Medulla oblongata (tissue), 1 donor: ENCODE measurements around the gene DOCK1.

Experiments
- DNase-seq: peaks from one replicate; pipeline ENCODE4 v3.0.0-alpha.2; 2015; ENCODE audit errors: extremely low spot score

DOCK1 gene

DNA sequence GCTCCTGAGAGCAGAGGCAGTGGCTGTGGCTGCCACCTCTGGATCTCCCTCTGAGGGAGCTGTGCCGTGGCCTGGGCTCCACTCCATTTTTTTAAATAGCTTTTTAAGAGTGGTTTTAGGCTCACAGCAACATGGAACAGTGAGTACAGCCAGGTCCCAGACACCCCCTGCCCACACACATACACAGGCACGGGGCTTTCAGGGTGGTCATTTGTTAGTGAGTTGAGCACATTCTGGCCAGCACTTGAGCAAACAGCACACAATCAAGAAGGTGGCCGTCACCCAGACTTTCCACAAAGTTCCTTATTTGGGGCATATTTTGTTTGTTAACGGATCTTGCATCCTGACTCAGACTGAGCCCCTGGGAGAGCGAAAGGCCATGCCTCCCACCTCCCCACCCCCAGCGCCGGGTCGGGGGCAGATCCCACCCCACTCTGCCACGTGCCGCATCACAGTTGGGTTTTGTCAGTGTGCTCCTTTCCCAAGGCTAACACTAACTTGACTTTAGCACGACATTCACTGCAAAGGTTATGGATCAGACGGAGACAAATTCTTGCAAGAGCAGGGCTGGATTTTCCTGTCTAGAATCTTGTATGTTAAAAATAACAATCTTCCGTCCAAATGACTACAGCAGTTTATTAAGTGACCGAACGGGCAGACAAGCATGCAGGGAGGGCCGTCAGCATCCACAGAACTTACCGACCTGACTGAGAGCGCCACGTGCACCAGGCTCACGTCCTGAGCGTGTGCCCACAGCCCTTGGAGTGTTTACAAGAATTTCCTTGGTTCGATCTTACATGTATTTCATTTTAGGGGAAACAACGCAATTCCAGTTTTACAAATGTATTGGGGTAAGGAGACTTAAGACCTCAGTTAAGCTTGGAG, 487.4 kb downstream of the DOCK1 start:
- DNase-seq, result peak; percentile 43

DNA sequence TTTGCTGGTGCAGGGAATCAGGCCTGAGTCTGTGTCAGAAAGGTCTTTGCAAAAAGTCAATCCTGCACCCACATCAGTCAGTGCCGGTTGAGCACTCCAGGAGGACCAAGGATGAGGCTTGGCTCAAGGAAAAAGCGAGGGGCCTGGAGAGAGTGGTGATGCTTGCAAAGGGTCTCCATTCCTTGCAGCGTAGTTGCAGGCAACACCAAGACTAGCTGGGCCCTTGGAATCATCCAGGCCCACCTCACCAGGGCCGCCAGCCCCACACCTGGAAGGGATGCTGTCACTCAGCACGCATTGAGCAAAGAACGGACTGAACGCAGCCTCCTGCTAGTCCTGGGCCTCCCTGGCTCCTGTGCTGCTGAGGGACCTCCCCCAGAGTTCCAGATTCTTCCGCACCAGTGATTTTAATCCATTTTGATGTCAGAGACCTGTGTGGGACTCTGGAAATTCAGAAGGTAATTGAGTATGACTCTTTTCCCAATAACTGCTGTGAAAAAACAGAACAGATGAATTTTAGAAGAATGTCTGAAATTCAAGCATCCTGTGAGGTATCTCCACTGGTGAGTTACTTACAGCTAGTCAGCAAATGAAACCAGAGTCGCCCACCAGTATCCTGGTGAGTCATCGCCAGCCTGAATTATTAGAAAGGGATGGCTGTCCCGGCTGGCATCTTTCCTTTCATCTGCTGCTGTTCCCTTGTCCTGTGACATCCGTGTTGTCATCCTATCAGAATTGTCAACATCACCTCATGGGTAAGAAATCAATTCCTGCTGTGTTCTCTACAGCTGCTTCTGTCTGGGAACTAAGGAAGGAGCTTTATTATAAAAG, 493.1 kb downstream of the DOCK1 start:
- no peak for DNase-seq

DNA sequence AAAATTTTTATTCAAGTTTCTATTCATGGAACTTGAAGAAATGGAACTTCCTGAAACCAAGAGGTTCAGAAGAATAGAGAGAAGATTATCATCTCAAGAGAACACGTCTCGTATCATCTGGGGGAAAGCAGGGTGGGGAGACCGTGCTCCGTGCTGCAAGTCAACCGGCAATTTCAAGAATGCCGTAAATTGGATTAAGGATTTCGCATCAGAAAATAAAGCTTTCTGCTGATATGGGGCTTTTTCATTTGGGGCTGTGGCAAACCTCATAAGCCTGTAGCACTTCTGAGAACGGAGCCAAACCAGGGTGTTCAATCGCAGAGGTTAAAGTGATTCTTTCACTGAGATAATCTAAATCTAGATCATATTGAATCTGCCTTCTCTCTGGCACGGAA, 493.7 kb downstream of the DOCK1 start:
- DNase-seq, result no peak

DNA sequence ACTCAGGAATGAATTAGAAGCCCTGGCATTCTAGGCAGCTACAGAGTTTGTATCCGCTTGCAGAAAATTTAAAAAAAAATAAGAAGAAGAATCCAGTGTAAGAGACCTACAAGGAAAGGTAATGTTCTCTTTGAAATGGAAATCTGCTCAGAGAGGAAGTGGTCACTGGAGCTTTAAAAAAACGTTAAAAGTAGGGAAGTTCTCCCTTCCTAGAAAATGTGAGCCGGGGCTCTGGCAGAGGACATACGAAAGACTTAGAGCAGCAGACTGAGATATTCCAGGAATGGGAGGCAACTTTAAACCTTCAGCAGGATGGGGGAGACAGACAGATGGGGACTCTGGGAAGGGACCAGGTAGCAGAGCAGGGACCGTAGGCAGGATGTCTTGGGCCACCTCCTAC, 494.4 kb downstream of the DOCK1 start:
- no peak for DNase-seq

DNA sequence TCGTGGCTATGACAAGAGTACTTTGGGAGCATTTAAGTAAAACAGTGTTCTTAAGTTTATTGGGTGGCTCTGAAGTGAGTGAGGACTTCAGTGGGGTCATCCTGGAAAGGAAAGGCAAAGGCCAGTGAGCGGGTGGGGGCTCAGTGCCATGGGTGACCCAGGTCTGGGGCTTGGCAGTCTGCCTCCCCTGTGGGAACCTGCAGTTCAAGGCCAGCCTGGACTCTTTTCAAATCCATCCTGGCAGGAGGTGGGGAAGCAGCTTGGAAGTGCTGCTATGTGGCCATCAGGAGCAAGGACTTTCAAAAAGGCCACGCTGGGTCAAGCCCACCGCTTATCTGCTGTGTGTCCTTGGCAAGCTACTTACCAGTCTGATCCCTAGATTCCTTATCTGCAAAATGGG, 495.0 kb downstream of the DOCK1 start:
- DNase-seq, result no peak

DNA sequence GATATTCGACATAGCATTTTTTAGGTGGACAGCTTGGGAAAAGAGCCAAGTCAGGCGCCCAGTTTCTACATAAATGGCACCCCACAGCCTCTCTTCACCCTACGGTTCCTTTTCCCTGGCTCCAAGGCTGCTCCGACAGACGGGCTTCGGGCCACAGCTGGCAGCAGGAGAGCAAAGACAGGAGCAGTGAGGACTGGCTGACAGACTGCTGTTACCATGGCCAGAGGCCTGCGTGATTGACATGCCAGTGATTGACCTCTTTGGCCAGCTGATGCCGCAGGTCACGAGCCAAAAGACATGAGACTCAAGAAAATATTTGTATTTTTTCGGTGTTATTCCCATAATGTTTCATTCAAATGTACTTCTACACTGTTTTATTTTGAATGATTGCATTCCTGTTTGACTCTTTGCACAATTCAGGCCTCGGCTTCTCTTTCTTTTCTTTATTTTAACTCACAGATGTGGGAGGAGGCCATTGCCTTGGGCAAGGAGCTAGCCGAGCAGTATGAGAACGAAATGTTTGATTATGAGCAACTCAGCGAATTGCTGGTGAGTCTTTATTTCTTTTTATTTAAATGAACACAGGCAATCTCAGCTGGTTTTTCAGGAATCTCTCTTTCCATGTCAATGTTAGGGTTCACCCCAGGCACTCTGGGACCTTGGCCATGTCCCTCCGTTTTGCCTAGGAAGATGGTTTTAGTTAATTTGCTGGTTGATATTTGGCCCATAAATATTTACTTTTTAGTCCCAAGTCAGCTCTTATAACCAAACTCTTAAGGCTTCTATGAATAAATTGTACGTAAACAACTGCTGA, 497.6 kb downstream of the DOCK1 start:
- no peak for DNase-seq

DNA sequence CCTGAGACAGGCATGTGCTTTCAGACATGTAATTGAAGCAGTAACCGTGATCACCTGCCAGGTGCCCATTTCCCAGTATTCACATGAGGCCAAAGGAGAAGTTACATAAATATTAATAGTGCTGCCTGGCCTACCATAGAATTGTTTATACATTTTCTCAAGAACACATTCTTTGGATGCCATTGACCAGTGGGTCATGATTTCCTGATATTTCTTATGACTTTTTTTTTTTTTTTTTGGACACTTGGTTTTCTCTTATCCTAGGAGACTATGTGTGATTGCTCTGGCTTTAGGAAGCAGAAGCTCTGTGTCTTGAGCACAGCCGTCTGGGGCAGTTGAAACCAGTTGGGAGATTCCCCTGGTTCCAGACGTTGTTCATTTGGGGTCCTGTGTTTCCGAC, 500.0 kb downstream of the DOCK1 start:
- DNase-seq, result no peak

DNA sequence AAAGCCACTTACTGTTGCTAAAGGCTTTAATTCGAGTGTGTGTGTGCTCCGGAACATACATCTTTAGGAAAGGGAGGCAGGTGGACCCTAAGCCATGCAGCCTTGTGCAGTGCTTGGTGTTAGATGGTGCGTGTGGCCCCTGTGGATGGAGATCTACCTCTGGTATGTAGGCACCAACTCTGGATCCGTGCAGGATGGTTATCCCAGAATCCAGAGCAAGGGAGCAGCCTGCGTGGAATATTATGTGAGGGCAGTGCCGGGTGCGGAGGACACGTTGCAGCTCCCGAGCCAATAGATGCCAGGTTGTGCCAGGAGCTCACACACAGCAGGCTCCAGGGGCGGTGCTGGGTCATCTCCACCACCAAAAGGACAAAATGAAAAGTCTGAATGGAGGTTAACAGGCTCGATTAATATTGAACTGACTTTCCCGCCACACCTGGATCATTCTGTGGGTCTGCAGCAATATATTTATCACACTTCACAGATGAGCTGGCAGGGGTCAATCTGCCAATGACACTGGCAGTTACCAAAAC, 500.9 kb downstream of the DOCK1 start:
- DNase-seq, result no peak

DNA sequence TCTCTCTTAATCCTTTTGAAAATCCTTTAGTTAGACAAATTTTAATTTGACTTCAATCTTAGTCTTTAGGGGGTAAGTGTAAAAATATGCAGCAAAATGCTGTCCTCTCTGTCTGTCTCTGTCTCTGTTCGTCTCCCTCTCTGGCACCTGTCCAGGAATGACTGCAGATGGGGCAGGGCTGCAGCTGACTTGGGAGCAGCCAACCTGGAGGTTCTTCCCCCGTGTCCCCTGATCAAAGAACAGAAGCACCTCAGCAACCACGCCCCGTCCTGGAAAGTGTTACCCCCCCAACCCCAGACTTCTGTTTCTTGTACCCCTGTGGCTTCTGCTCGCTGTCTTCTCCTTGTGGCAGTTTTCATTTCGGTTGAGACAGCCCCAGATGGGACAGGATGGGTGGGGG, 502.3 kb downstream of the DOCK1 start:
- peak; percentile 25 for DNase-seq

DNA sequence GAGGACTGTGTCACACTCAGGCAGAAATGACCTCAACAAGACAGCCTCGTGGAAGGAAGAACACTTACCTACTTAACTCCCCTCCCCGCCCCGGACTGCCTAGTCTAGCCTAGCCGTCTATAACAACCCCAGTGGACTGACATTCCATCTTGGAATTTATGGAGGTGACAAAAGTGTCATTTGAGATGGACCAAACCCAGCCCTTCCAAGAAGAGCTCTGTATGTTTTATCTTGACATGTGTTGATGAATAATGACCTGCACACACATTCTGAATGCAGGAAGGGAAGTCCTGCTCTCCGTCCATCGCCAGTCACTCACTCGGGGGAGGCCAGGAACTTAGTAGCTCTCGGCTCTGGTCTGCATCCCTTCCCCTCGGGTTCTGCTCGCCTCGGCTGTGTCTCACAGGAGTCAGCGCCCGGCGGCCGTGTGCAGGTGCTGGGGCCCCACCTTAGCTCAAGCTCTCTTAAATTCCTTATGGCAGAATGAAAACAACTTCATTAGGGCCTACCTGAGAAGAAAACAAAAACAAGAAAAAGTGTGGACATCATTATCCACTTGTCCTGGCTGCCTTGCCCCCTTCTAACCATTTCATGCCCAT, 503.0 kb downstream of the DOCK1 start:
- no peak for DNase-seq

DNA sequence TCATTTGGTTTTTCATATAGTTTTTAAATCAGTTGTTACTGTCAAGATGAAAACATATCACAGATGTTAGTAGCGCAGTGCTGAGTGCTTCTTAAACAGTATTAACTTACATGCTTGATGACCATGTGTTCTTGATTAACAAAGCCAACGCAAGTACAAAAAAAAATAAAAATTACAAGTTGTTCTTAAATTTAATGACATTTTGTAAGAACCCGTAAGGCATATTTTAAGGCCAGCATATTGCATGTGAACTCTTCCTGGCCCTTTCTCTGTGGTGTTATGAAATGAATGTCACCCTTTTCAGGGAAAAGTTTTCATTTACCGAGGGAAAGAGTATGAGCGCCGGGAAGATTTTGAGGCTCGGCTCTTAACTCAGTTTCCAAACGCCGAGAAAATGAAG, 503.5 kb downstream of the DOCK1 start:
- no peak for DNase-seq

DNA sequence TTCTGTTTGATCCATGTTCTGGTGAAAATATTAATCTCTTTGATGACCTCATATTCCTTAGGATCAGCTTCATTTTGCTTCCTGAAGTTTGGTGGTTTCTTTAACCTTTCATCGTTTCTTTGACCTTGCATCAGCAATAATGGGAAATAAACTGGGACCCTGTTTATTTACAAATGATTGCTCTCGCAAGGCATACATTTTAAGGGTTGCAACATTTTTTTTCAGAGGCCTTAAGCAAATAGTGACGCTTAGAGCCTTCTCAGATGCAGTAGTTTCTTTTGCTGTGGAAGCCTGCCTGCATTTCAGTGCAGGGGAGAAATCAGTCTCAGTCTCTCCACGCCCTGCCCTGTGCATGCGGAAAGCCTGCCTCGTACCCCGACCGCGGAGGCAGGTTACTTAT, 504.8 kb downstream of the DOCK1 start:
- no peak for DNase-seq

DNA sequence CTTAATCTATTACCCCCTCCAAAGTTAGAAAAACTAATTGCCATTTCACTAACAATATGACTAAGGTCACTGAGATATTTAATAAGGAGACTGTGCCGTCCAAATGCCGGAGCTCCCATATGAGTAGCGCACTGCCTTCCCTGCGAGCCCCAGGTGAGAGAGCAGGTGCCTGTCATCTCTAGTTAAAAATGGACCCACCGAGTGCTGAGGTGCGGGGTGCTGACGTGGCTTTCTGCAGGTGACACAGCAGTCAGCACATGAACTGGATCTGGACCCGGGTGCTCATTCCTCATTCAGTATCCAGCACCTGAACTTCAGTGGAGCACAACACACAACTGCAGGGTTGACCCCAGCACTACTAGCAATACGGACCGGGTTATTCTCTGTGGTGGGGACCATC, 505.8 kb downstream of the DOCK1 start:
- no peak for DNase-seq

DNA sequence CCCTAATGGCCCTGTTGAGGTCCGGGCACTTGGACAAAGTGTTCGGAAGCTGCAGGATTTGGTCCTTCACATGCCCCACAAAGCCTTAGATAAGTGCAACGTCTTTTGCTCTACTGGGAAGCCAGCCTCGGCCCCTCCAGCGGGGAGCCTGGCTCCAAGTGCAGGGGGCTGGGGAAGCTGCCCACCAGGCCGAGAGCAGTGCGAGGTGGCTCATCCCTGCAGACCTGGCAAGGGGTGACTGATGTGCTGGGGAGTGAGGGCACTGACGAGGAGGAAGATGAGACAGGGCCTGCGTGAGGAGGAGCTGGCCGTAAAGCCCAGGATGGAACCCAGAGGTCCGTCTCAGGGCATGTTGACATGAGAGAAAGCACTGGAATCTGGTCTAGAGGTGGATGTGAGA, 508.1 kb downstream of the DOCK1 start:
- no peak for DNase-seq

DNA sequence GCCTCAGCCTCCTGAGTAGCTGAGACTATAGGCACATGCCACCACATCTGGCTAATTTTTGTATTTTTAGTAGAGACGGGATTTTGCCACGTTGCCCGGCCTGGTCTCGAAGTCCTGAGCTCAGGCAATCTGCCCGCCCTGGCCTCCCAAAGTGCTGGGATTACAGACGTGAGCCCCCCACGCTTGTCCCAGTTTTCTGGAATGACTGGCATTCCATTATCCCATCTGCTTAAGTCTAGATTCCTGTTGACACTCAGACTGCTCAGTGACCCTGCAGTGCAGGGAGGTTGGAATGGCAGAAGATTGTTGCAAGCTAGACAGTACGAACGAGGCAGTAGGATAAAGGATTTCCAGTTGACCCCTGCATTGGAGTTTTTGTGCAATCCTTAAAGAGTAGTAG, 508.8 kb downstream of the DOCK1 start:
- no peak for DNase-seq

DNA sequence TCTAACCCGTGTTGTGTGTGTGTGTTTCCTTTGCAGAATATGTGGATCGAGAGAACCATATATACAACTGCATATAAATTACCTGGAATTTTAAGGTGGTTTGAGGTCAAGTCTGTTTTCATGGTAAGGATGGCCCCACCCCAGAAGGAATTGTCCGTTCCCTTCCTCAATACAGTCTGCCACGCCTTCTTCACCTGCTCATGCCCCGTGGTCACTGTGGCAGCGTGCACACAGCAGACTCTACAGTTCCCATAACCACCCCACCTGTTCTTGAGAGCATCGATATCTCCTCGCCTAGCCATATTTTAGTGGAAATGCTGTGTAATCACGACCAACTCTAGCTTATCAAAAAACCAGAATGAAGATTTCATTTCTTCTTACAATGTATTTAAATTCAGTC, 509.9 kb downstream of the DOCK1 start:
- no peak for DNase-seq

DNA sequence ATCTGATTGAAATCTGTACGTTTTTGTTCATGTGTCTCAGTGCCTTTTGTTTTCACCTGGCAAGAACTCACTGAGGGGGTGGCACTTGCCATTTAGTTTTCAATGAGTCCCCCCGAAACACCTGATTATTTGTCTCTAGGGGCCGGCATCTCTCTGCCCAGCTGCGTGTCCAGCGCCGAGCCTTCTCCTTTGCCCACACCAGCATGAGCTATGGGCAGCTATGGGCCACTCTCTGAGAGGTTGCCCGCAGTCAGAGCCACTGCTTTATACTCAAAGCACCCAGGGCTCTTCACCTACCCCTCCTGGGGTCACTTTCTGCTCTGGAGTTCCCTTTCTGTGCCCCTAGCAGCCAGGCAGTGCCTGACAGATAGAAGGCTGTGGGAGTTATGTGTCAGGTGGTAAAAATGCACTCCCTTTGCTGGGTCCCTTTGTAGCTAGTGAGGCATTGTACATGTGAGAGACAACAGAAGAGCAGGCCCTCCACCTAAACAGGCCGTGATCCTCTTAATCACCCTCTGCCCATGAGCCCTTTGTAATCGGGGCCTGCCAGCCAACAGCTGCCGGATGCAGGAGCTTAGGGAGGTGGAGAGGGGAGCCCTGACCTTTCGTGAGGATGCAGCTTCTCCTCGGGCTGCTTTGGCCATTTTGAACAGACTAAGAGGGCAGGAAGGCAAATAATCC, 510.8 kb downstream of the DOCK1 start:
- DNase-seq, result no peak

DNA sequence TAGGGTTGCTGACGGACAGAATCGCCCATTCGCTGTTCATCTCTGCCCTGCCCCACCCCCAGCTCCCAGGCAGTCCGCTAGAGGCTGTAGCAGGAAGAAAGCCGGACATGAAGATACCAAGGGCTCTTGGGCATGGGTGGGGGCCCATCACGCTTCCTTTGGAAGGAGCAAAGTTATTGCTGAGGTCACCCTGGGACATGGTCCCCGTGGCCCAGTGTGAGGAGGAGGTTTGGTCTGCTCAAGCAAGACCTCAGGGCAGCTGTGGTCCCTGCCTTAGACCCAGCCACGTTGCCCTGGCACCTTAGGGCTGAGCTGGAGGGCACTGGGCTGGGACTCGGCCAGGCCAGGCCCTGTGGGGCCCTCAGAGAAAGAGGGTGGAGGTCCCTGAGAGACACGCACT, 511.8 kb downstream of the DOCK1 start:
- no peak for DNase-seq

DNA sequence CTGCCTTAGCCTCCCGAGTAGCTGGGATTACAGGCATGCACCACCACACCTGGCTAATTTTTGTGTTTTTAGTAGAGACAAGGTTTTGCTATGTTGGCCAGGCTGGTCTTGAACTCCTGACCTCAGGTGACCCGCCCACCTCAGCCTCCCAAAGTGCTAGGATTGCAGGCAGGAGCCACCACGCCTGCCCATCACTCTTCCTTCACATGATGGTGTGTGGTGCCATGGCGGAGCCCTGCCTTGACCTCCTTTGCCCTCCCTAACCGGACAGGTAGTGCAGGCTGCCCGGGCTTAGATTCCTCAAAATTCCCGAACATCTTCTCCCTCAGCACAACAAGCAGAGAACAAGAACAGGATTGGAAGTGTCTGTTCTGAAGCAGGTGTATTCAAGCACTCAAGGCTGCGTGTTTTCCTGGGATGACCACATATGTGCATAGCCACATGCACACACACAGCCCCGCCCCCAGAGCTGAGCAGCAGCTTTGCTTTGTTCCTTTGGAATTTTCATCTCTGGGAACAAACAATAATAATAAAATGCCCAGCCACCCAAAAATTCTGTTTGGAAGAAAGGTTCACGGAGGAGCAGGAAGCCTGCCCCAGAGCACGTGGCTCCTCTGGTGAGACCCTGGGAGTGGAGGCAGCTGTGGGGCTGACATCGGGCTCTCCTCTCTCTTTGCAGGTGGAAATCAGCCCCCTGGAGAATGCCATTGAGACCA, 512.6 kb downstream of the DOCK1 start:
- no peak for DNase-seq

DNA sequence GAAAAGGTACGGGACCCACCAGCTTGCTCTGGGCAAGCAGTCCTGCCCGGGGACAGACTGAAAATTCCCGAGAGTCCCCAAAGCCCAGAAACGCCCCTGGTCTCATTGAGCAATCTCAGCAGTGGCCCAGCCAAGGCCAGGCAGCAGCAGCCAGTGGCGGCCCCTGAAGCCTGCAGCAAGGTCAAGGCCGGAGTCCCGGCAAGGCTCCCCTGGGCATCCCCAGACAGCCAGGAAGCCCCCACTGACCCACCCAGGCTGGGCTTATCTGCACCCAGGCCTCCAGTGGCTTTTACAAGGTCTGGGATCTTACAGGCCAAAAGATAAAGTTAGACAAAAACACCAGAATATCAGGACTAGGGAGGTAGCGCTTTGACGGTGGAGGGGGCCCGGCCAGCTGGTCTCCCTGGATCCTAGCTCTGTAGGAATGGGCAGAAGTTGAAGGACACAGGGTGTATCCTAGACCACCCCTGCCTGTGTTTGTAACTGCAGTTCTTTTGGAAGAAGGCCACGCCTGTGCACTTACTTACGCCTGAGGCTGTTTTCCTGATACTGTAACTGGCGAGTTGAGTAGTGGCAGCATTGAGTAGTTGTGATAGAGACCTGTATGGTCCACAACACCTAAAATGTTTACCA, 513.4 kb downstream of the DOCK1 start:
- no peak for DNase-seq
